Upper lobe of right lung (tissue), 1 donor: ENCODE data around the gene SAP25. TPM values are rescaled to one million over a fixed set of nuclear protein-coding genes. Genes with fewer than 3 reads are reported as not detected.

Source experiments
- ATAC-seq: fragments of 200-7000 bp; cut with Tn5 transposase; one replicate; pipeline ENCODE4 v1.9.1; 2020; ENCODE audit warnings: mild to moderate bottlenecking, moderate library complexity
- DNase-seq: peaks from one replicate; pipeline ENCODE4 v3.0.0-alpha.2; 2020
- H3K27ac ChIP-seq: fragments of 200-600 bp; one replicate; pipeline ENCODE4 v1.8.0; 2022
- H3K27me3 ChIP-seq: fragments of 200-600 bp; one replicate; pipeline ENCODE4 v1.8.0; 2022; ENCODE audit warnings: mild to moderate bottlenecking
- H3K36me3 ChIP-seq: fragments of 200-600 bp; one replicate; pipeline ENCODE4 v1.8.0; 2022
- H3K4me1 ChIP-seq: fragments of 200-600 bp; one replicate; pipeline ENCODE4 v1.8.0; 2022
- H3K4me3 ChIP-seq: fragments of 200-600 bp; one replicate; pipeline ENCODE4 v1.8.0; 2022; ENCODE audit warnings: mild to moderate bottlenecking
- H3K9me3 ChIP-seq: fragments of 200-600 bp; one replicate; pipeline ENCODE4 v1.8.0; 2022
- intact Hi-C: fragments of 100-400 bp; cut with DNase I; formaldehyde crosslinking; loops from one replicate; pipeline ENCODE4 v1.11.0; 2022
- total RNA-seq: library from RNA; stranded (reverse); fragmentation: NEBNext Ultra II Directional; extraction: Animal tissue kit (Norgen Biotek cat#: 25700); gene quantifications from one replicate; pipeline ENCODE4 v1.2.1, GENCODE V29; 2021
- TF ChIP-seq, protein P1 (sequence below): fragments of 200-600 bp; IDR thresholded peaks from one replicate; pipeline ENCODE4 v1.8.0; 2022; ENCODE audit warnings: antibody characterized with exemption
- donor health status: DM: no; HTN: yes; CAD: no; lungs with severe emphysema.

SAP25 gene
- total RNA-seq, 1 donor from 2014 or later, result 6.4 TPM

DNA sequence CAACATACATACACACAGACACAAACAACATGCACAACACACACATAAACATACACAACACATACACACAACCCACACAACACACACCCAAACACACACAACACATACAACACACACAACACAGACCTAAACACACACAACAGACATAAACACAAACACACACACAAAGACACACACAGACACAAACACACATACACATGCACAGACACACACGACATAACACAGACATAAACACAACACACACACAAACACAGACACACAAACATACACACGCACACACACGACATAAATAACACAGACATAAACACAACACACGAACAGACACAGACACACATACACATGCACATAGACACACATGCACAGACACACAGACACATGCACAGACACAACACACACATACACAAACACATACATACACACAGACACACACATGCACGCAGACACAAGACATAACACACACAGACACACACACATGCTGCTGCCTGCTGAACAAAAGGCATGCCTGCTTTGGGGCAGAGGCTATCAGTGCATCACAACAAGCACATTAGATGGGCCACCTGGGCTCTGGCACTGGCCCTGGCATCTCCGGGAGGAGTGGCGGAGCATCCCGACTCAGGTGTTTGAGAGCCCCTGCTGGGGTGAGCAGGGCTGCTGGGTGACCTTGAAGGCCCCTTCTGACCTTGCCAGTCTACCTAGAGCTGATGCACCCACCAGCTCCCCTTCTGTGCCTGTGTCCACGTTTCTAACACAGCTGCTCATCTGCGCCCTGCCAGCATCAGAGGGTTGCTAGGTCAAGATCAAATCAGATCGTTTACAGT, 7.0 kb upstream of the SAP25 start:
- ATAC-seq (no peak), DNase-seq (peak; percentile 62)
- Histone ChIP-seq H3K27me3 (no peaks in the 10 kb centered on the region), H3K4me3 (no peak overlapping the region), H3K27ac (no peak overlapping the region), H3K4me1 (peaks cover 36% of the 10 kb centered on the region), H3K9me3 (no peaks in the 10 kb centered on the region), H3K36me3 (peaks cover 72% of the 10 kb centered on the region)
- intact Hi-C loops, result no loop called here
- TF ChIP-seq, protein P1, sequence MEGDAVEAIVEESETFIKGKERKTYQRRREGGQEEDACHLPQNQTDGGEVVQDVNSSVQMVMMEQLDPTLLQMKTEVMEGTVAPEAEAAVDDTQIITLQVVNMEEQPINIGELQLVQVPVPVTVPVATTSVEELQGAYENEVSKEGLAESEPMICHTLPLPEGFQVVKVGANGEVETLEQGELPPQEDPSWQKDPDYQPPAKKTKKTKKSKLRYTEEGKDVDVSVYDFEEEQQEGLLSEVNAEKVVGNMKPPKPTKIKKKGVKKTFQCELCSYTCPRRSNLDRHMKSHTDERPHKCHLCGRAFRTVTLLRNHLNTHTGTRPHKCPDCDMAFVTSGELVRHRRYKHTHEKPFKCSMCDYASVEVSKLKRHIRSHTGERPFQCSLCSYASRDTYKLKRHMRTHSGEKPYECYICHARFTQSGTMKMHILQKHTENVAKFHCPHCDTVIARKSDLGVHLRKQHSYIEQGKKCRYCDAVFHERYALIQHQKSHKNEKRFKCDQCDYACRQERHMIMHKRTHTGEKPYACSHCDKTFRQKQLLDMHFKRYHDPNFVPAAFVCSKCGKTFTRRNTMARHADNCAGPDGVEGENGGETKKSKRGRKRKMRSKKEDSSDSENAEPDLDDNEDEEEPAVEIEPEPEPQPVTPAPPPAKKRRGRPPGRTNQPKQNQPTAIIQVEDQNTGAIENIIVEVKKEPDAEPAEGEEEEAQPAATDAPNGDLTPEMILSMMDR, result no peak

DNA sequence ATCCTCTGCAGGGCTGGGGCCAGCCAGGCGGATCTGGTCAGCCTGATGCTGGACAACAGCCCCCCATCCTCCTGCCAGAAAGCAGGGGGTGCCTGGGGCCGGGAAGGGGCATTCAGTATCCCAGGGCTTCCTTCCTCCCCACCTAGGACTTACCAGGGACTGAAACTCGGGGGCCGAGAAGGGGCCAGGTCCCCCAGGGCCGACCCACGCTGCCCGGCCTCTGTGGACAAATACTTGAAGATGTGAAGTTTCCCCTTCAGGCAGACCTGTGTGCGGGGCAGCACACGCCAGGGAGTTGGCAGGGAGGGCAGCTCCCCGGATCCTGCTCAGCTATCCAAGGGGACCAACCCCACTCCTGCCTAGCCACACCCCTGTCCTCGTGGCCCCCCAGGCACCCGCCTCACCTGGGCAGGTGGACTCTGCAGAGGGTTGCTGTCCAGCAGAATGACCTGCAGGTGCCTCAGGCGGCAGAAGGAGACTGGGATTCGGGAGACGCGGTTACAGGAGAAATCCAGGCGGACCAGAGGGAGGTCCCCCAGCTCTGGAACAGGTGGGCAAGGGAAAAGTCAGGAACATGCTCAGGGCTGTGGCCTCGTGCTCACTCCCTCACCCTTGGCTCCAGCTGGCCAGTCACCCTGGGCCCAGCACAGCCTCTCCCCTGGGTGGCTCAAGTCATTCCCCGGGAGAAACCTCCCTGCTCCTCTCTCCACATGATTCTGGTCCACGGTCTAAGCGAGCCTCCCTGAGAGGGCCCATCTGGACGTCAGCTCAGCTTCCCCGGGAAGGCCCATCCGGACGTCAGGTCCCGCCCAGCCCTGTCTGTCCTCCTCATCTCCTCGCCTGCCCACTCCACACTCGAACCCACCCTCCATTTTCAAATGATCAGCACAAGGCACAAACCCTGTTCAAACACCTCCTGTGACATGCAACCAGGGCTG, 4.8 kb upstream of the SAP25 start:
- ATAC-seq (no peak), DNase-seq (peak; percentile 51)
- H3K4me3 ChIP-seq, result no peak overlapping the region
- H3K27me3 ChIP-seq, result no peaks in the 10 kb centered on the region
- H3K36me3 ChIP-seq, result peaks cover 90% of the 10 kb centered on the region
- H3K4me1 ChIP-seq, result peaks cover 22% of the 10 kb centered on the region
- no peaks in the 10 kb centered on the region for H3K9me3 ChIP-seq
- TF ChIP-seq, protein P1, result no peak
- no peak overlapping the region for H3K27ac ChIP-seq
- intact Hi-C loops, result no loop called here

DNA sequence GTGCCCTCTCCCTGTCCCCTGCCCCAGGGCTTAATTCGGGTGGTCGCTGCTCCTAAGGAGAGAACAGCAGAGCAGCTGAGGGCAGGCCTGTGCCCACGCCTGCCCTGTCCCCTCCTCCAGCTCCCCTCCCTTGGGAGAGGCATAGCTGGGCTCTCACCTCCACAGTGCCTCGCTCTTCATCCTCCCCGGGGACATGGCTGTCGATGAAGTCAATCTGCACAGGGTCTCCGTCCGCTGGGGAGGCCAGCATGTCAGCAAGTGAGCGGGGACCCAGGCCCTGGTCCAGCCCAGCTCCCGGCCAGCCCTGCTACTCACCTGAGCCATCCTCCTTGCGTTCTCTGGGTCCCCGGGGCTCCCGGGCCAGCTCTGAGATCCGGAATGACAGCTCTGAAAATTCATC, 3.8 kb upstream of the SAP25 start:
- intact Hi-C loops, result no loop called here
- Histone ChIP-seq H3K27me3 (no peaks in the 10 kb centered on the region), H3K4me3 (no peak overlapping the region), H3K36me3 (peaks cover 84% of the 10 kb centered on the region), H3K9me3 (no peaks in the 10 kb centered on the region), H3K27ac (no peak overlapping the region), H3K4me1 (peaks cover 12% of the 10 kb centered on the region)
- no peak for ATAC-seq
- TF ChIP-seq, protein P1, result no peak
- peak; percentile 48 for DNase-seq

DNA sequence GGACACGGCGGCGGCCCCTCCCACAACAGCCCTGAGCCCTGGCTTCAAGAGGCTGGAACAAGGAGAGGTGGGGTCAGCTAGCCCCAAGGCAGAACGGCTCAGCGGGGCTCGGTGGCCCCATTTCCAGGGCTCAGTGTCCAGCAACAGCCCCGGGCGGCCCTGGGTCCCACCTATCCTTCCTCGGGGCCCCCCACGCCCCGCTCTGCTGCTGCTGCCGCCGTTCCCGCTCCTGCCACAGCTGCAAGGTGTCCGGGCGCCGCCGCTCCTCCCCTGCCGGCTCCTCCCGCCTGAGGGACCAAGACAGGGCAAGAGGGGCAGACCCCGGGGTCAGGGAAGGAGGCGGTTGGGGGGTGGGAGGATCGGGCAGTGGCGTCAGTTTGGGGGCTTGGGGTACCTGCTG, 3.4 kb upstream of the SAP25 start:
- H3K36me3 ChIP-seq, result peaks cover 80% of the 10 kb centered on the region
- H3K4me3 ChIP-seq, result no peak overlapping the region
- peaks cover 8% of the 10 kb centered on the region for H3K4me1 ChIP-seq
- no peaks in the 10 kb centered on the region for H3K27me3 ChIP-seq
- no peaks in the 10 kb centered on the region for H3K9me3 ChIP-seq
- no peak overlapping the region for H3K27ac ChIP-seq
- DNase-seq (peak; percentile 62), ATAC-seq (no peak)
- intact Hi-C loops, result no loop called here
- TF ChIP-seq, protein P1, result no peak

DNA sequence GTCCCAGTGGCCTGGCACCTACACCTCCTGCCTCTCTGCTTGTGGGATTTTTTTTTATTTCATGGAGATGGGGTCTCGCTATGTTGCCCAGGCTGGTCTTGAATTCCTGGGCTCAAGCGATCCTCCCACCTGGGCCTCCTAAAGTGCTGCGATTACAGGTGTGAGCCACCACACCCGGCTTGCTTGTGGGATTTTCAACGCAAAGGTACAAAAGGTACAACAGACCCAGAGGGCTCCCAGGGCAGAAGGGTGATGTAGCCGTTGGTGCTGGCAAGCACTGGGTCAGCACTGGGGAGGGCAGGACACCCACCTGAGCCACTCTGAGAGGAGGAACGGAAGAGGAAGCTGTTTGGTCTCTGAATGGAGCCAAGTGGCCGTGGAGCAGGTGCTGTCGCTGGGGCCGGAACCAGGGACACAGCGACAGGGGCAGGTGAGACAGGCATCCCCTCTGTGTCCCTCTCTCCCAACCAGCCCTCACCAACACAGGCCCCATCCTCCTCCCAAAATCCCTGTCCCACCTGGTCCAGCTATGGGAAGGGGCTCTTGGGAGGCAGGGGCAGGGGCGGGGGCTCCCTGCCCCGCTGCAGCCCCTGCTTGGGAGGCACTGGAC, 2.8 kb upstream of the SAP25 start:
- Histone ChIP-seq H3K4me3 (no peak overlapping the region), H3K4me1 (peaks cover 2% of the 10 kb centered on the region), H3K36me3 (peaks cover 74% of the 10 kb centered on the region), H3K27me3 (no peaks in the 10 kb centered on the region), H3K27ac (no peak overlapping the region), H3K9me3 (no peaks in the 10 kb centered on the region)
- no peak for ATAC-seq
- TF ChIP-seq, protein P1, result no peak
- no peak for DNase-seq
- intact Hi-C loops, result no loop called here
